Limb (tissue), 2 donors: ENCODE measurements around the gene LRPAP1.
"Not testable (repeated sequence)": the region's sequence is repeated elsewhere in the genome, so short reads cannot be mapped to it uniquely, and the experiment has no call there.

Source experiments
- DNase-seq, 2 donors: peaks; one replicate each; pipeline ENCODE4 v3.0.0-alpha.2; 2016; ENCODE audit errors: extremely low spot score in 2 of 2

The LRPAP1 gene

DNA sequence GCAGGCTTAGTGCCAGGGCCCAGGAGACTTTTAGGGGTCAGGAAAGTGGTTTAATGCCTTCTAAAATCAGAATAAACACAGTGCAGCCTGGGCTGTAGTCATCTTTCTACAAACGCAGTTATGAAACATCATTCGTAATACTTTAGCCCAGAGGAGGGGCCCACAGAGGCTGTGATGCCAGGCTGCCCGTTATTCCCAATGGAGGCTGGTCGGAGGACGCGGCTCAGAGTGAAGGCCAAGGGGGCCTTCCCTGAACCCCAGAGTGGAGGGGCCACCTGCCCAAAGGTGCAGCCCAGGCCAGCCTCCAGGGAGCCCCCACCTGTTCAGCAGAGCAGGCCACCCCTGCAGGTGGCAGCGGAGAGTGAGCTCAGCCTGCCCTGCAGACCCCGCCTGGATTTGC, 29.9 kb upstream of the LRPAP1 start:
- not testable (repeated sequence) for DNase-seq

GRCh38 chr4:3560465-3560864, 28.2 kb upstream of the LRPAP1 start:
- not testable (repeated sequence) for DNase-seq

GRCh38 chr4:3559381-3560290, 27.4 kb upstream of the LRPAP1 start:
- not testable (repeated sequence) for DNase-seq

DNA sequence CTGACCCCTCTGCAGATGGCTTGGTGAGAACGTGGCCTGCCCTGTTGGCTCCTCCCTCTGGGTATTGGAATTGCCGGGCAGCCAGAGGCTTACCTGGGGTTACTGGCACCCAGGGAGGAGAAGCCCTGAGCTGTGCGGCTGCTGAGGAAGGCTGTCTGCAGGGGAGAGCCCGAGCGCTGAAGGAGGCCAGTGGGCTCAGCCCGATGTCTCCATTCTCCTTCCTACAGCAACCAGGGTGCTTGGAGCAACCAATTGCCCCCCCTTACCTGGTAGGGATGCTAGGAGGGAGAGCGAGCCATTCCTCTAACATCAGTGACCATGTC, 26.3 kb upstream of the LRPAP1 start:
- not testable (repeated sequence) for DNase-seq

GRCh38 chr4:3557676-3558513, 25.7 kb upstream of the LRPAP1 start:
- DNase-seq: not testable (repeated sequence)

- DNase-seq: not testable (repeated sequence)
These were observed 24.9 kb upstream of the LRPAP1 start for GRCh38 chr4:3557088-3557492.

DNA sequence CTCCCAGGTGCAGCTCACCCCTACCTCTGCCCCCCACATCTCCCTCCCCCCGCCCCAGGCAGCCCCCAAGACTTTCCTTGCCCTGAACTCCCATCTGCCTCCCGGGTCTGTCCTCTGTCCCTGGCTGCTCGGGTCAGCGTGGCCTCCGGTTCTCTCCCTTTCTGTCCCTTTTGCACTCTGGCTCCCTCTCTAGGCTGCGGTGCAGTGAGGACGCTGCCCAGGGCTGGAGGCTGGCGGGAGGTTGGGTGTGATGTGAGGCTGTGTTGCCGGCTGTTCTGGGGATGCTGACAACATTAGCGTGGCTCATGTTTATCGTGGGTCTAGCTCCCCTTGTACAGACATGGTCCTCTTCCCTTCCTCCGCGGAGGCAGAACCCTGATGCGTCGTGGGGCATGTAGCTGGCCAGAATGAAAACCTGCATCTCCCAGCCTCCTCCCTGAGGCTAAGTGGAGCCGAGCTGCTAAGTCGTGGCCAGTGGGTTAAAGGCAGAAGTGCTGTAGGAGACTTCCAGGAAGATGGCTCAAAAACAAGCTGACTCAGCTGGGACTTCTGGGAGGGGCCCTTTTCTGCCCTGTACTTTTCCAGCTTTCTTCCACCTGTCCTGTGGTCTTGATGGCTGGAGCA, 24.1 kb upstream of the LRPAP1 start:
- not testable (repeated sequence) for DNase-seq

- DNase-seq: not testable (repeated sequence)
These were observed 23.3 kb upstream of the LRPAP1 start for GRCh38 chr4:3555459-3556070.

- DNase-seq: not testable (repeated sequence)
These were observed 19.1 kb upstream of the LRPAP1 start for GRCh38 chr4:3551366-3551765.

DNA sequence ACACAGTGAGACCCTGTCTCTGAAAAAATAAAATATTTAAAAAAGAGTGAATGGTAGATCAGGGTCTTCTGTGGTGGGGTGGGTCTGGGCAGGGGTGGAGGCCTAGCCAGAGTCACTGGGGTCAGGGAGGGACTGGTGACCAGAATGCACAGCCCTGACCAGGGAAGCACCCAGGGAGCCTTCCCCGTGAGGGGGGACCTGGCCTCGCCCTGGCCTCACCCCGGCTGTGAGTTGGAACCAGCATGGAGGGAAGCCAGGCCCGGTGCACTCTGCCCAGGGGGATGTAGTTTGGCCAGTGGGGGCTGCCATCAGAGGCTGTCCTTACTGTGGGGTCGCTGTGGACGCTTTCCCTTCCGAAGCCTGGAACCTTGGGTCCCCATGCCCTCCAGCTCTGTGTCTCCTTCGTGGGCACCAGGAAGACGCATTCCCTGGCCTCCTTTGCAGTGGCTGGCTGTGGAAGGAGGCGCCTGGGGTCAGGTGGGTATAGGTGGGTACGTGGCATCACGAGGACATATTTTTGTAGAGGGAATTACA, 18.6 kb upstream of the LRPAP1 start:
- DNase-seq: not testable (repeated sequence)

DNA sequence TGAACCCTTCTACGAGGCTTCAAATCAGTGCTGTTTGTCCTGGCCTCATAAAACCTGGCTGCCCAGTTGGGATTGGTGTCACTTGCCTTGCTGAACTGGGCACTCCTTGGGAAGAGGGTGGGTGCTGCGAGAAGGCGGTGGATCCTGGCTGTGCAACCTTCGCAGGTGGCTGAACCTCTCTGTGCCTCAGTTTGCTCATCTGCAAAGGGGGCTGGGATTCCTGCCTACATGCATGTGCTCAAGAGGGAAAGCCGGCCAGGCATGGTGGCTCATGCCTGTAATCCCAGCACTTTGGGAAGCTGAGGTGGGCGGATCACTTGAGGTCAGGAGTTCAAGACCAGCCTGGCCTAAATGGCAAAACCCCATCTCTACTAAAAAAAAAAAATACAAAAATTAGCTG, 17.8 kb upstream of the LRPAP1 start:
- not testable (repeated sequence) for DNase-seq

GRCh38 chr4:3549694-3550001, 17.4 kb upstream of the LRPAP1 start:
- not testable (repeated sequence) for DNase-seq

DNA sequence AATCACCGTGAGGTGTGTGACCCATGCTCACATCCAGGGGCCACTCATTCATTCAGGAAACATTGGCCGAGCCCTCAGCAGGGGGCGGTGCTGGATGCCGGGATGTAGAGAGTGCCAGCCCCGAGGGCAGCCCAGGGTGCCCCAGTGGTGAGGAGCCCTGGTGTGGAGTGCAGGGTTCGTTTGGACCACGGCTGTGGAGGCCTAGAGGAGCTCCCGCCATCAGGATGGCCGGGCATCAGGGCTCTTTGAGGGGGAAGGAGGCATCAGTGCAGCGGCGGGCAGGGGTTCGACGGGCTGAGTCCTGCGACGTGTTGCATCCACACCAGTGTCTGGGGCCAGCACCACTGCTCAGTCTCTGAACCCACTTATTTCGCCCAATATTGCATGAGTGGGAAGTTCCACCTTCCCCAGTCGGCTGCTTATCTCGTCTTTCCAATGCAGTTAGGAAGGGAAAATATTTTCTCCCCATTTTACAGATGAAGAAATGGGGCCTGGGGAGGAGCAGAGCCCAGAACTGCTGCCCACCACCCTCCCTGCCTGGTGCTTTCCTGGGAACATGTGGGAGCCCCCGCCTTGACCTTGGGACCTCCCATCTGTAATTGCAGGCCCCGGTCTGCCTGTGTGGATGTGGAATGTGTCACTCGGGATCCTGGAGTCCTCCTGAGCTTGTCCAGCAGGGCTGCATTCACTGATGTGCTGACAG, 16.9 kb upstream of the LRPAP1 start:
- DNase-seq: not testable (repeated sequence)

DNA sequence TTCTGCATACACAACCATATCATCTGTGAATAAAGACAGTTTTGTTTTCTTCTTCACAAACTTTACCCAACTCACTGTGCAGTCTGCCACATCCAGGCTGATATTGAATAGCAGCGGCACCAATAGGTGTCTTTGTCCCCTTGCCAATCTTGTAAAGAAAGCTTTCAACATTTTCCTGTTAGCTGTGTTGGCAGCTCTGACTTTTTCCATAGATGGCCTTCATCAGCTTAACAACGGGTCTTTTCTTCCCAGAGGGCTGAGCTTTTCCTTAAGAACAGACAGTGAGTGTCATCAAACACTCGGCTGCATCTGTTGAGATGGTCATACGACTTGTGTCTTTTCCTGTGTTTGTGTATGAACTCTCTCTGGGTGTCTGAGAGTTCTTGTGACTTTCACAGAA, 14.5 kb upstream of the LRPAP1 start:
- not testable (repeated sequence) for DNase-seq

- DNase-seq: not testable (repeated sequence)
These were observed 13.1 kb upstream of the LRPAP1 start for GRCh38 chr4:3545351-3545750.

DNA sequence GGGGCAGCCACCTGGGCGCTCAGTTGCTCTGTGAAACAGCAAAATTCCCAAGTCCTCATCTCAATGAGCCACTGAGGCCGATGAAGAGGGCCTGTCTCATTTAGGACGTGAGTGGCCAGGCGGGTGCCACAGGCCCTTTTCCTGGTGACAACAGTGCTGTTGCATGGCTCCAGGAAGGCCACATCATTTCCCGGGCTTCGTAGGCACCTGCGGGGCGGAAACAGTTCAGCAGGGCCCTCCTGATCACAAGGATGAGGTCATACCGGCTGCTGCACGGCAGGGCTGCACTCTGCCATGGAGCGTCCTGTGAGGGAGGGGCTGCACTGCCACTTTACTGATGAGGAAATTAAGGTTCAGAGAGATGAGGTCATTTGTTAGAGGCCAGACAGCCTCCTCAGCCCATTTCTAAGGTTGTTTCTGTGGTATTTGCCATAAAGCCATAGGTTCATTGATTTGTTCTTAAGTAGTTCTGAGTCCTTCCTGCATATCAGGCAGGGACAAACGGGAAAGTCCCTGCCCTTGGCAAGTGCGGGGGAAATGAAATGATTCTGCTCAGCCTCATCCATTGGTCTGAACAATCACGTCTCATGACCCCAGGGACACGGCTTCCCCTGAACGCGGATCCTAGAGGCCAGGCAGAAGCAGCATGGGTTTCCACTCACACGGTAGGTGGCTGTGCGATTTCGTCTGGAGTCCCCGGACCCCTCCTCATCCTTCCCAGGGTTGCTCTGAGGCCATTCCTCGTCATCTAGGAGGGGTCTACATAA, 12.2 kb upstream of the LRPAP1 start:
- not testable (repeated sequence) for DNase-seq

GRCh38 chr4:3543415-3543814, 11.2 kb upstream of the LRPAP1 start:
- not testable (repeated sequence) for DNase-seq

- not testable (repeated sequence) for DNase-seq
These were observed 6.7 kb upstream of the LRPAP1 start for GRCh38 chr4:3538906-3539305.

- DNase-seq: not testable (repeated sequence)
These were observed 3.6 kb upstream of the LRPAP1 start for GRCh38 chr4:3535812-3536211.

DNA sequence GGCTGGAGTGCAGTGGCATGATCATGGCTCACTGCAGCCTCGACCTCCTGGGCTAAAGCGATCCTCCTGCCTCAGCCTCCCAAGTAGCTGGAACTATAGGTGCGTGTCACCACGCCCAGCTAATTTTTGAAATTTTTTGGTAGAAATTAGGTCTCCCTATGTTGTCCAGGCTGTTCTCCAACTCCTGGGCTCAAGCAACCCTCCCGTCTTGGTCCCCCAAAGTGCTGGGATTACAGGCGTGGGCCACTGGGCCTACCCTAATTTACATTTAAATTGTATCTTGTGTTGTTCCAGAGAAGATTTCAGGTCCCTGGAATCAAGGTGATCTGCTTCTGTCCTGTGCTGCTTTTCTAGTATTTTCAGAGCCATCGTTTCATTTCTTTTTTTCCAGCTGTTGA, 1.2 kb upstream of the LRPAP1 start:
- no peak for DNase-seq
